ENCODE data around the gene BCAS3.
"Not testable (repeated sequence)": the region's sequence is repeated elsewhere in the genome, so short reads cannot be mapped to it uniquely, and the experiment has no call there.

BCAS3 gene

DNA sequence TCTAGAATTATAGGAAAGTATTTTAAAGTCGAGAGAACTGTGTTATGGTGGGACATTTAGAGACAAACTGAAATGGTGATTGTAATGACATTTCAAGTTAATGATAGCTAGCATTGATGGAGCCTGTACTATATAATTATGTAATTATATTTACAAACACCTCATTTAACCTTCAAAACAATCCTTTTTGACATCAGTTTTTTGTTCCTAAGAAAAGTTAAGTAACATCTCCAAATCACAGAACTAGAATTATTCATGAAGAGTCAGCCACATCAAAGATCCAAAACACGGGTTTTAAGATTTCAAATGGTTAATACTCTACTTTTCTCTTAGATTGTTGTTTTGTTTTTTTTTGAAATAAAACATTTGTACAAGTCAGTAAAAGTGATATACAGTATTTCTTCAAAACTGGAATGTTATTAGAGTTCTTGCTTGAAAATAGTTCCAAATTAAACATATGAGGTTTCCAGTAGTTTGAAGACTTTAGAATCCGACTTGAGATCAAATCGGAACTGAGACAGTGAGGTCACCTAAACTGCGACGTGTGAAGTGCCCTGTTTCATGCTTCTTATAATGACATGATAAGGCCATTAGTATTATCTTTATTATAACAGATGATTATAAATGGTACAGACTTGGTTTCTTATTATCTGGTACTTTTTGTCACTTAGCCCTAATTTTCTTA, 457.0 kb downstream of the BCAS3 start:
- DNase-seq, result no peak

DNA sequence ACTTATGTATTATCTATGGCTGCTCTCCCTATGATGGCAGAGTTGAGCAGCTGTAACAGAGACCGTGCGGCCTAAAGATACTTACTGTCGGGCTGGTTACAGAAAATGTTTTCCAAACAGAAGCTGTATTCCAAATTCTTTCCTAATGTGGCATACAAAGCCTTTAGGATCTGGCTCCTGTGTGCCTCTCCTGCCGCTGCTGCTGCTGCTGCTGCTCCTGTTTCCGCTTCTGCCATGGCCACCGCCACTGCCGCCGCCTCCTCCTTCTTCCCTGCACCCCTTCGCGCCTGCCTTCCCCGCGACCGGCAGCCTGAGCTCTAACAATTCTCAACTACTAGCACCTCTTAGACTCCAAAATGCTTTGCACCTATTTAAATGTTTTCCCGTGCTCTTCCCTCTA, 458.1 kb downstream of the BCAS3 start:
- DNase-seq, result no peak

DNA sequence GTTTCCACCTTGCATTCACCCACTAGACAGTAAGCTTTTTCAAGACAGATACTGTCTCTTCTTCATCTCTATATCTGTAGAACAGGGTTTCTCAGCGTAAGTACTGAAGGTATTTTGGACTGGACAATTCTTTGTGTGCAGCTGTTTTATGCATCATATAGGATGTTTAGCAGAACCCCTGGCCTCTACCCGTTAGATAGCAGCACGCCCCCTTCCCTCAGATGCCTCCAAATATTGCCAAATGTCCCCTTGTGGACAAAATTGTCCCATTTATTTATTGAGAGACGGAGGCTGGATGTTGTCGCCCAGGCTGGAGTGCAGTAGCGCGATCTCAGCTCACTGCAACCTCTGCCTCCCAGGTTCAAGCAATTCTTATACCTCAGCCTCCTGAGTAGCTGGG, 458.6 kb downstream of the BCAS3 start:
- DNase-seq, result no peak

DNA sequence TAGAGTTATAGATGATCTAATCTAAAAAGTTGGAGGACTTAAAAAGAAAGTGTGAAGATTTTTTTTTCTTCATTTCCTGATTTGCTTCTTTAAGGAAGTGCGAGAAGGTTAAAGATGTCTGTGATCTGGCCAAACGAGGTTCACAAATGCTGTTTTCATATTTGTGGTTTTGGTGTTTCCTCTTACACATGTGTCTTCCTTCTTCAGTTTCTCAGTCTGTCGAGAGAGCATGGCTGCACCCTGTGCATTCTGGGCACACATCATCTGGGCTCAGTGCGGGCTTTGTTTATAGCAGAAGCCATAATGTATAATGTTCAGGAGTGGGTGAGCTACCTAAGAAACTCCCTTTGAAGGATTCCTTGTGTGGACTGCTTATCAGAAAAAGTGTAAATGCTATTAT, 461.6 kb downstream of the BCAS3 start:
- DNase-seq, result no peak

DNA sequence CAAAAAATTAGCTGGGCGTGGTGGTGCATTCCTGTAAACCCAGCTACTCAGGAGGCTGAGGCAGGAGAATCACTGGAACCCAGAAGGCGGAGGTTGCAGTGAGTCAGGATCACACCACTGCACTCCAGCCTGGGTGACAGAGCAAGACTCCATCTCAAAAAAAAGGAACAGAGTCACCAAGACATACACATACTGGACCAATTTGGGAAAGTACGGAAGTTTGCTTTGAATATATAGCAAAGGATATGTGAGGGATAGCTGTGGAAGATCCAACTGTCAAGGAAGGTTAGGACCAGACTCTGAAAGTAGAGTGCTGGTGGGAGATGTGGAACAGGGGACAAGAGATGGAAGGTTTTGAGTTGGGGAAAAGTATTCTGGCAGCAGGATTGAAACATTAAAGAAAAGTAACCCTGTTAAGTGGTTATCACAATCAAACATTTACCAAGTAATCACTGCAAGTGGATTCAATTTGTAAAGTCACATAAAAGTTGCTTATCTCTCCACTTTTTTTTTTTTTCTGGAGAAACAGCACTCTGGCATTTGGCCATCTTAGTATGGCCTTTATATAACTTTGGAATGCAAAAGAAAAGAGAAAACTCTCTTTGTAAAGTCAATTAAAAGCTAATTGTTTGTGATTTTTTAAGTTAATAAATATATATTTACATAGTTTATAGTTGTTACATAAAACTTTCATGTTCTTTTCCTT, 462.6 kb downstream of the BCAS3 start:
- DNase-seq, result no peak

DNA sequence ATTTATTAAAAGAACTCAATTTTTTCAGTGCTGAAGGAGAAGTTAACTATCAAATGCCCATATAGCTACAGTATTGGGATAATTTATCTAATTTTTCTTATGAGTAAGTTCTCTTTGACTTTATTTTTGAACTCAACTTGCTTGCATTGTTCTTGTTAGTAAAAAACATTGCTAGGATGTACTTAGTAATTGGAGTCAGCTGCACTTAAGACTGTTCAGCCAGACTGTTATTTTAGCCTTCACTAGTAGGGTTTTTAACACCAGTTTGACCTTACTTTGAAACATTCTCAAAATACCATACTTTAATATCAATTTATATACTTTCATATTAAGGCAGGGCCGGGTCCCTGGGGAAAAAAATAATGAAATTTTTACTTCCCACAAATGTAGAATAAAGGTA, 465.4 kb downstream of the BCAS3 start:
- DNase-seq, result no peak

DNA sequence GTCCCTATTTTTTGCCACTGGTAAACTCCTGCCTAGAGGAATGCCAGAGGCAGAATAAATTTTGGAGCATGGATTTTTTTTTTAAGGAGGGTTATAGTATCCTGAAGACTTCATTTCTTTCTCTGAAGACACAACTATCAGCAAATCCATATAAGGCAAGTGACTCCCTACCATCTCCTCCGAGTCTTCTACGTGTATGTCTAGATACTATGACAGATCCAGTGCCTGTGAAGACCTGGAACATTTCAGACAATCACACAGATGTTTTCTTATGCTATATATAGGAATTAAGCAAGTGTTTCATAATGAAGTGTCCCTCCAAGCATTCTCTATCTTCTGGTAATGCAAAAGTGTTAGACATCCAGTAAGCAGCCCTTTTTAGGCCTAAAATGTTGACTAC, 466.5 kb downstream of the BCAS3 start:
- no peak for DNase-seq

DNA sequence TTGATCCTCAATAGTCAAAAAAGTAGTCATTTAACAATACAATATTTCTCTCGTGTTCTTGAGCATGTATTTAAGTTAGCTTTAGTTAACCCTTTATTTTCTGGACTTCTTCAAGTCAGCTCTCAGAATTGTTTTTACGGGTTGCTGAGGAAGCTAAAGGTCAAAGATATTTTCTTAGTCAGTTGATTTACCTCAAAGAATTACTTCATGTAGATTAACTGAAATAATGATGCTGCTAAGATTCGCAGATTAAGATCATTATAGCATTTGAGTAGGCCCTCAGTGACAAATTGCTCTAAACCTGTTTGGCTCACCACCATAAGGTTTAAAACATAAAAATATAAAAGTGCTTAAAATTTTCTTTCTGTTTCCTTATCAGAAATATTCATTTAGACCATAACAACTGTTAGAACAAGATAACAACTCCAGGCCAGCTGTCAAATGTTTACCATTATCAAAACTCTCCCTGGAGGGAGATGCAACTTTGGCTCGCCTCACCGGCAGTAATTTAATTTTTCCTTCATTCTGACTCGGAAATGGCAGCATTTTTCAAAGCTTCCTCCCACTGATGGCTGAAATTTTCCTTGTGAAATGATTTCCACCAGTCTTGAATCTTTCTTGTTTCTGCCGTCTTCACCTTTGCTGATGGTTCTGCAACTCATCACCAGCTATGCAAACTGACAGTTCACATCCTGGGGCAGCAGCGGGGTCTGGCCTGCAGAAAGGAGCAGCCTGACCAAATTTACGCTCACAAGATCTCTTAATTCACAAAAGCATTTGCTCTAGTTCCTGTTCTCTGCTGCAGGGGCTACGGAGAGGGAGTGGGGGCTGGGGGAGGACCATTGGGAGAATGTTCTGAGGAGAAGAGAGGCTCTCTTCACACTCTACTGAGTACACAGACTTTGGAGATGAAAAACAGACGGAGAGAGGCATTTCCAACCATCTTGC, 467.2 kb downstream of the BCAS3 start:
- no peak for DNase-seq

DNA sequence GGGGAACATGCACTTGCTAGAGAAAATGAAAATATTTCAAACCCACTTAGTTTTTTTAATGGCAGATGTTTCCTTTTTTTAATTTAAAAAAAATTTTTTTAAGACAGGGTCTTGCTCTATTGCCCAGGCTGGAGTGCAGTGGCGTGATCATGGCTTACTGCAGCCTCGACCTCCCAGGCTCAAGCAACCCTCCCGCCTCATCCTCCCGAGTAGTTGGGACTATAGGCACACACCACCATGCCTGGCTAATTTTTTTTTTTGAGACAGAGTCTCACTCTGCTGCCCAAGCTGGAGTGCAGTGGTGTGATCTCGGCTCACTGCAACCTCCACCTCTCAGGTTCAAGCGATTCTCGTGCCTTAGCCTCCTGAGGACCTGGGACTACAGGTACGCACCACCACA, 469.2 kb downstream of the BCAS3 start:
- not testable (repeated sequence) for DNase-seq

DNA sequence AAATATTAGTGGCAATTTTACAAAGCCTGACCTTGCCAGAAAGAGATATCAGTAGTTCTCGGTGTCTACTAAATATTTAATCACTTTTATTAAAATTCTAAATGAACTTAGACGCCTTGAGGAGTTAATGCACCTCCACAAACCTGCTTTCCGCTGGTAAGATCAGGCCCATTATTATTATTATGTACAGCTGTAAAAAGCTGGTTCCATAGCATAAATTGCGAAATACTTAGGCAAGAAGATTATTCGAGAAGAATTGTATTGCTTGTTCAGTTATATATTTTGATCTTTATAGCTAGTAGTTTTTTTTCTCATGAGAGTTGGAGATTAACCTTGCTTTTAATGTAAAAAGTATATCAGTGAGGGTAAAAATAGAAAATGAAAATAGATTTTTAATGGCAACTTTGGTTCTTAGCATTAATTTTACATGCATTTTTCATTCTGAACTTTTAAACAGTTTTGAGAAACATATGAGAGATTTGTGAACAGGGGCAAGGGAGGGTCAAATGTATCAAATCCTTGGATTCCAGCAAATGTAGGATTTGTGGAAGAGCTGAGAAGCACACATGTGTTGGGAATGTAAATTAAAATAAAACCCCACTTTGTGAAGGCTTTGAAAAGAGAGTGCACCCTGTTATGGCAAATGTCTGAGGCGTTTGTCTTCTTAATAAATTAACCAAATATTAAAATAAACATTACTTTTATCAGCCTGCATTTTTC, 471.6 kb downstream of the BCAS3 start:
- no peak for DNase-seq

DNA sequence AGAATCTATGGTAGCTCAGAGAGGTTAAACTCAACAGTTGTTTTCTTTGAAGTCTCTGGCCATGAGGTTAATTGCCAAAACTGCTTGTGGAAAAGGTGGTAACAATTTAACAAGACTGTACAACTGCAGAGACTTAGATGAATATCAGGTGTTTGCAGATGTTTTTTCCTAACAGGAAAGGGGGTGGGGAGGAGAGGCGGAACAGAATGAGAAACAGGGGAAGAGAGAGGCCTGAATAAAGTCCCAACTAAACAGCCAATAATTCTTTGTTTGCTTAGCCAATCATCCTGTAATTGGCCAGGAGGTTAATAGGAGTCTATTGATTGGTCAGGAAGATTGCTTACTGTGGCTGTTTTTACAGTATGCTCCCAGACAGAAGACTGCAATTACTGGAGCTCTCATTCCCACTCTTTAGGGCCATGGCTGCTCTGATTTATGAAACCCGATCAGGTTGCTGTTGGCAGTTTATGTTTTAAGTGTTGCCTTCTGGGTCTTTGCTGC, 472.3 kb downstream of the BCAS3 start:
- peak; percentile 18 to 21 for DNase-seq

DNA sequence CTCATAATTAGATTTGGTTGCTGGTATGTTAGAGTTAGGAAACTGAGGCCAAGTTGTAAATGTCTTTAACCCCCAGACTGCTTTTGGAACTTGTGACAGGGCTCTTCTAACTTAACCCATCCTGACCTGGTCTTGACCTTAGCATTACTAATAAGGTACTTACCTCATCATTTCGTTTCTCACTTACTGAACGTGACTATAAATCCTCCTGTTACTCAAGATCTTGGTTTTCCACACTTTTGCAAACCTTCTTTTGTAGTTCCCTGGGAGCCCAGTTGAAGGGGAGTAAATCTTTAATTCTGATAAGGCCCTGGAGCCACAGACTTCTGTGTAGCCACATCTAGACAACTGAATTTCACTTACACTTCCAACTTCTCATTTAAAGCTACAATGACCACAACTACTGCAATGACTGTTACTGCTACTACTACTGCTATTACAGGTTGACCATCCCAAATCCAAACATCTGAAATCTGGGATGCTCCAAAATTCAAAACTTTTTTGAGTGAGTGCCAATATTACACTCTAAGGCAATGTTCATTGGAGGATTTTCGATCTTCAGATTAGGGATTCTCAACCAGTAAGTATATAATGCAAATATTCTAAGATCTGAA, 473.1 kb downstream of the BCAS3 start:
- DNase-seq, result no peak

DNA sequence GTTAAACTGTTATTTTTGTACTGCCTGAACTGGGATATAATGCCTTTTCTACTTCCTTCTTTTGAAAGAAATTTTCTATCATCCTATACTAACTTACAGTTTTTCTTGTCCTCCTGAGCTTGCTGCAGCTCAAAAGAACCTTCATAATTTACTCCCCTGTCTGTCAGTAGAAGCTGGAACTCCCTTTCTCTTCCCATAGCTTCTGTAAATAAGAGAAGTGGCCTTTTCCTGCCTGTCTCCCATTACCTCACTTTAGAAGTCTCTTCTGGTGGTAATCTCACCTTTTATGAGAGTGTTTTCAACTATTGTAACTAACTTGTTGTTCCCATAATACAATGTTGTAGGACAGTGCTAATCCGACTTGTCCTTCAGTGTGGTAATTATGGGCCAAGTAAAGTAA, 475.2 kb downstream of the BCAS3 start:
- DNase-seq, result no peak

DNA sequence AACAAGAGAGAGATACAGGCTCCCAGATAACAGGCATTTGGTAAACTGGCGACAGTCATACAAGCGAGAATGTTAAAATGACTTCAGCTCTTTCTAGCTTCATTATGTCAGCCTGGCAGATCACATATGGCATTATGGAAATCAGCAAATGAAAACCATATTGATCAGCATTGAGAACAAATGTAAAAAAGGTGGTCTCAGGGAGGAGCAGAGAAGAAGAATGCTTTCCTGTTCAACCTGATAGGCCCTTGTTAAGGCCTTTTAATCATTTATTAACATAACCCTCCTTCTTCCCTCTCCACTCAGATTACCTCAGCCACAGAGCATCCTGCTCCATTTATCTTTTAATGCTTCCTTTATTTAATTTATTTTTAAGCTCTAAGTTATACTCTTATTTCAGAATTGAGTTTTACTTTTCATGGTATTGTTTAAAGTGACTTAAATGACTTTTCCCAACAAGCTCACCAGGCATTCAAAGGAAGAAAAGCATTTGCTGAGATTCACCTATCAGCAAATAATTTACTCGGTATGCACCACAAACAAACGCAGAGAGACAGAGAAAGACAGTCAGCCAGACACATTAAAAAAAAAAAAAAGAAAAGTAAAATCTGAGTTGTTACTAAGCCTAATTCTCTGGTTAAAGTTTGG, 478.1 kb downstream of the BCAS3 start:
- no peak for DNase-seq

DNA sequence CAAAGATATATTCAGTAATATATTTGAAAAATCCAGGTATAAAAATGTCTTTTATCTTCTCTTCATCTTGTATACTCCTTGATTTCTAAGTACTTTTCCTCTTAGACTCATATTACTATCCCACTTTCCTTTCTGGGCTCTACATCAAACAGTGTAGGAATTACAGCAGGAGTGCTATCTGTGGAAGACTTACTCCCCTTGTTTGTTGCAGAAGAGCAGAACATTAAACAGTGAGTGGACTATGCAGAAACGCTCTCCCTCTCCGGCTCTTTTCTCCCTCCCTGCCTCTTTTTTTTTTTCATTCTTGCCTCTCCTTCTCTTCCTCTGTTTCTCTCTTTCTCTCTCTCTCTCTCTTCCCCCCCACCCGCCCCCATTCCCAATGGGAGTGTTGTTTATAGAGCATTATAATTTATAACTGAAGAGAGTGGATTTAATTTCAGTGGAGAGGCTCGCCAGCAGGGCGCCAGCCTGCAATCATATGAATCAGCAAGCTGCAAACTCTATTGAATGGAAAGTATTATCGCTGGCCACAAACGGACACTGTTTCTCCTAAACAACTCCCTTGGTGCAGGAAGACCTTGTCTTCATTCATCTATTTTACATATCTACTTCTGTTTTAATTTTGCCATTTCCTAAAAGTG, 479.7 kb downstream of the BCAS3 start:
- DNase-seq, result peak; percentile 64 to 69

DNA sequence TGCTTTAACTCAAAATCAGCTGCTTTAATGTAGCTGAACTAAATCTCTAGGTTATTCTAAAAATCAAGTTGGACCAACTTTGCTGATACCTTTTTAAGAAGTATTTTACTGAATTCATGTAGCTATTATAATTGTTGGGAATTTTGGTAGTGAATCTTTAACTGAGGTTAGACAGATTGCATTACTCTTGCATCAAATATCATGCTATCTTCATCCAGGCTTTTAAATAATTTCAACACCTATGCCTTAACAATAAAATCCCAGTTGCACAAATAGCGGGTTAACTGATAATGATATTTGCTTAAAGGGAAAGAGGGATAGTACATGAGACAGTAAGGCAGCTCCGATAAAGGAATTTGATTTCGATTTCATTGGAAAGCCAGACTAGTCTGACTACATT, 480.7 kb downstream of the BCAS3 start:
- DNase-seq, result no peak

DNA sequence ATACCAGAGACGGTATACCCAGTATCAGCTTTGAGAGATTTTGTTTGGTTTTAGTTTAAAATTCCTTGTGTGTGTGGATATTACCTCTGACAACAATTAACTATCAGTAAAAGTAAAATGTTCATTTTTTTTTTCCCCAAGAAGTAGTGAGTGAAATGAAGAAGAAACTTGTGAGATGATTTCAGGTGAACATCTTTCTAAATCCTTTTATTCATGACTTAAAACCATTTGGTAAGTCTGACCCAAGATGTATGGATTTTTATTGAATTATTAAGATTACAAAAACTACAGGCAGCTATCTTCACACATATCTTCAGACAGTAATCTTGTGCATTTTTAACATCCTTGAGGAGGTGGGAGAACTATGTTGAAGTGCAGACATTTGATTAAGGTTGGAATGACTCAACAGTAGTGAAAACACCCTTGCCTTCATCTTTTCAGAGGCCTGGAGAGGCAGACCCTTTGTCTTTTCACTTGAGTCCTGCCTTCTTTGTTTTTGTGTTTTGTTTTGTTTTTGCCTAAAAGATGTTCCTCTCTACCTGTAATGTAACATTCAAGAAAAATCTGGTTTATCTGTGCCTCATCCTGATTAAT, 481.7 kb downstream of the BCAS3 start:
- DNase-seq, result no peak

DNA sequence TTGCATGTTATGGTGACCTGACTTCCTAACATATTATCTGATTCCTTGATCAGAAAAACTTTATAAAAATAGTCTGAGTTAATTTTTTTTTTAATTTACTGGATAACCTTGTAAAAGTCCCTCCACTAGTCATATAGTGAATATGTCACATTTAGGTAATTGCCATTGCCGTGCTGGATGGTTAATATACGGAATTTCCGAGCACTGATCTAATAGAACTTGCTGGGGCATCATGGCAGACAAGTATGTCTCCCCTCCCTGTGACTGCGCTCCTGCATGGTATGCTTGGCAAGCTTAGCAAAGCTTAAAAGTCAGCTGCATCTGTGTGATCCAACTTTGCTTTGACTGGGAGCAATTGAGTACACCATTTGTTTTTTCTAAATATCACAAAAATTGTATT, 482.6 kb downstream of the BCAS3 start:
- no peak for DNase-seq

DNA sequence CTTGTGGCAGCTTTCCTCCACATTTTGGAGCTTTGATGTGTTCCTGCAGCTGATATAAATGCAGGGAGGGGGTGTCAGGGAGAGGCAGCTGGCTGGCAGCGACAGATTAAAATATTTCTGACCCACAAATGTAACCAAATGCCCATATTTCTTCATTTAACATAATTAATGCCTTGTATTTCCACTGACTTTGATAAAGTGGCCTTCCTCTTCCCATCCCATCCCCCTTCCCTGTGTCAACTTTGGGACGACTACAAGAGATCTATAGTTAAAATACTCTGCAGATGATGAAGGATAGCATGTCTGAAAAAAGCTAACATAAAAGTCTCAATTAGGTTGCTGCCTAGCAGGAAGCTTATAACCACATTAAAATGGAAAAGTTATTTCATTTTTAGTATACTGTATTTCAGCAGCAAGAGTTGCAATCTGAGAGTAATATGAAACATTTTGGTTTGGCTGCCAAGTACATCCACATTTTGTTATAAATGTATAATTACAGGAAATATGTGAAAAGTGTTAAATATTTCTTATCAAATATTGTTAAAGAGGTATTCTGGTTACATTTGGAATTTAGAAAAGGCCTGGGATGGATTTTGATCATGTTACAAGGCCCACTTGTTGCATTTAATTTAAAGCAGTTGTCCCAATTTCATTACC, 483.3 kb downstream of the BCAS3 start:
- no peak for DNase-seq

DNA sequence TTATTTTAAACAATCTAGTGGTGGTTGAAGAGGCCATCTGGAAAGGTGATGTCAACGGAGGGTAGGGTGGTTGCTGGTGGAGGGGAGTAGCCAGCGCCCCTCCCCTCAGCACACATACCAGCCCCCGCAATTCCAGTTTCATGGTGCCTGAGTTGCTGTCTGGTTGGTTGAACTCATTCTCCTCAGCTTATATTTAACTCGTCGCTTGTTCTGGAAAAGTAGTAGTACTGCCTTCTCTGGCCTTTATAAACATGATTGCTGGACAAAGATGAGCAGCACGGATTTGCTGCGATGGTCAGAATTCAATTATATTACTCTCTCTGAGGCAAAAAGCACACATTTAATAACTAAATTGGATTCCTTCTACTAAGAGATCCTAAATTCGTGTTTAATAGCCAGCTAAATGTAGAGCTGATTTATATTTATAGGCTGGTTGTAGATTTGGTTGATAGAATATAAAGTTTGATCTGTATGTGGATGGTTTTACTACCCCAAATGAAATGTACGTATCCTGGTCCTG, 484.0 kb downstream of the BCAS3 start:
- no peak for DNase-seq

Measured in NCI-H526 (cell line).